GM12892 (cell line): ENCODE results near the gene LRP3.

ENCODE experiments used
- POLR2A ChIP-seq: IDR thresholded peaks from 2 replicates; pipeline ENCODE4 v1.6.1; 2011; ENCODE audit warnings: low read depth, low read length, control low read depth
- POLR2AphosphoS5 ChIP-seq: IDR thresholded peaks from 2 replicates; pipeline ENCODE4 v1.6.1; 2011; ENCODE audit warnings: low read depth, low read length, control low read depth
- TAF1 ChIP-seq: IDR thresholded peaks from 2 replicates; pipeline ENCODE4 v1.6.1; 2011; ENCODE audit warnings: low read depth, mild to moderate bottlenecking, control low read depth, low read length, borderline replicate concordance

DNA sequence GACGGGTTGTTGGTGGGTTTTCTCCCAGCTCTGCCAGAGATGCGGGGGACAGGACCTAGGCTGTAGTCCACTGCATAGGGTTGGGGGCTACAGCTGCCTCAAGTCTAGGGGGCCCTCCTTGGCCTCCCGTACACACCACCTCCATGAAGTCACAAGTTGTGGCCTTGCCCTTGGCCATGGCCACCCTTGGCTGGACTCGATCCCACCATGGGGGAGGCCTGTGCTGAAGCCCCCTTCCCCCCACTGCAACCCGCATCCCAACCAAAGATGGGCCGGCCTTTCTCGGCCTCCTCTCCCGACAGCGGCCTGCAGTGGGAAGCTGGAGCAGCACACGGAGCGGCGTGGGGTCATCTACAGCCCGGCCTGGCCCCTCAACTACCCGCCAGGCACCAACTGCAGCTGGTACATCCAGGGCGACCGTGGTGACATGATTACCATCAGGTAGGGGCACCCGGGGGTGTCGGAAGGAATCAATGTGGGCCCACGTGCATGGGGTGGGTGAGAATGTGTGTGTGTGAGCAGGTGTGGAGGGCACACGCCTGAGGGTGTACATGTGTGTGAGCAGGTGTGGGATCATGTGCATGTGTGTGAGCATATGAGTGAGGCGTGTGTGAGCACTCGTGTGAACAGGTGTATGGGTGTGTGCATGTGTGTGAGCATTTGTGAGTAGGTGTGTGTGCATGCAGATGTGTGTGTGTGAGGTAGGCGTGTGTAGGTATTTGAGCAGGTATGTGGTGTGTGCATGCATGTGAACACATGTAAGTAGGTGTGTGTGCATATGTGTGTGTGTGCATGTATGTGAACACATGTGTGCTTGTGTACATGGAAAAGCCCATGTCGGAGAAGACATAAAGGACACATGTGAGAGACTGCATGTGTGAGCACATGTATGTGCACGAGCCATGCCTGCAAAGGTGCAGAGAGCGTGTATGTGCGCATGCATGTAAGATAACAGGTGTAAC is 8.7 kb downstream of the LRP3 start:
- no peak for TF ChIP-seq POLR2AphosphoS5
- no peak for TF ChIP-seq POLR2A
- no peak for TF ChIP-seq TAF1
